Left cardiac atrium (tissue), 4 donors: ENCODE data around the gene BCAS4. TPM values are rescaled to one million over a fixed set of nuclear protein-coding genes. Genes with fewer than 3 reads are reported as not detected.
"Not testable (repeated sequence)": the region's sequence is repeated elsewhere in the genome, so short reads cannot be mapped to it uniquely, and the experiment has no call there.

Experiments
- ATAC-seq, 2 donors: fragments of 200-7000 bp; cut with Tn5 transposase; one replicate each; pipeline ENCODE4 v1.9.1; 2020; ENCODE audit warnings: mild to moderate bottlenecking in 2 of 2, moderate library complexity in 2 of 2
- DNase-seq: peaks from one replicate; pipeline ENCODE4 v3.0.0-alpha.2; 2020
- intact Hi-C, 2 donors: fragments of 100-400 bp; cut with DNase I; formaldehyde crosslinking; loops; one replicate each; pipeline versions ENCODE4 v1.14.1 to v1.15.1; 2022 to 2023
- total RNA-seq, 2 donors: library from RNA; stranded (reverse); fragmentation: NEBNext Ultra II Directional; extraction: Animal tissue kit (Norgen Biotek cat#: 25700); gene quantifications; one replicate each; pipeline ENCODE4 v1.2.1, GENCODE V29; 2021
- donor health status: DM: no; HTN: yes; CAD: no.
- donor health status: DM: no; HTN: yes; CAD: no; lungs with severe emphysema.
- donor health status: DM: yes; HTN: yes; CAD: no.
- donor health status: Dilated cardiomyopathy.

BCAS4 gene
- total RNA-seq, 2 donors from 2014 or later: 1.2 to 3.3 TPM

DNA sequence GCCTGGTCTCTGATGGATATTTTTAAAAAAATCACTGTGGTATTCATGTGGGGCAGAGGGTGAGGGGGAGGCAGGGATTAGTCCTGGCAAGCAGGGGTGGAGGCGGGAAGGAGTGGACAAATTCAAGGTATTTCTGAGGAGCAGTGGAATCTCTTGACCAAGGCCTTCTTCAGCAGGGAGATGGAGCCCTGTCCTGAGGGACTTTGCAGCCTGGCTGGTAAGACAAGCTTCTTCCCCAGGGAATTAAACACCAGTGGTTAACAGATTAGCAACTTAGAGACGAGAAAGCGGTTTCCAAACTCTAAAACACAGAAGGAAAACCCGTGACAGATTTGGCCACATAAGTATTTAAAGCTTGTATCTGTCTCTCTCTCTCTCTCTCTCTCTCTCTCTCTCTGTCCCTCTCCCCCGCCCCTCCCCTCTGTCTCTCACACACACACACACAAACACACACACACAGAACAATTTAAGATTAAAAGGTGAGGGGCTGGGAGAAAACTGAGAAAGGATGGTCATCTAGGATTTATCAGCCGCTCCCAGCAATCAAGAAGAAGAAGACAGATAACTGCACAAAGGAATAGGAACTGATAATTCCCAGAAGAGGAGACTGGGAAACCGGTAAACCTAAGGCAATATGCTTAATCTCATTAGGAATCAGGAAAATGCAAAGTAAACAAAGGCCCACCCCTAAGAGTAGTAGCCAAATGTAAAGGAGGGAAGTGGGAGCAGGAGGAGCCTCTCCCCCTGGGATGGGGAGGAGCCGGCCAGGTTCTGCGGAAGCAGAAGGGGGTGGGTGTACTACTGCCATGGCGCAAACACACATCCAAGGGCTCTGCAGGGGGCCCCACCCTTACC lies 27.7 kb upstream of the BCAS4 start:
- DNase-seq, intact Hi-C loops, ATAC-seq: not testable (repeated sequence)

DNA sequence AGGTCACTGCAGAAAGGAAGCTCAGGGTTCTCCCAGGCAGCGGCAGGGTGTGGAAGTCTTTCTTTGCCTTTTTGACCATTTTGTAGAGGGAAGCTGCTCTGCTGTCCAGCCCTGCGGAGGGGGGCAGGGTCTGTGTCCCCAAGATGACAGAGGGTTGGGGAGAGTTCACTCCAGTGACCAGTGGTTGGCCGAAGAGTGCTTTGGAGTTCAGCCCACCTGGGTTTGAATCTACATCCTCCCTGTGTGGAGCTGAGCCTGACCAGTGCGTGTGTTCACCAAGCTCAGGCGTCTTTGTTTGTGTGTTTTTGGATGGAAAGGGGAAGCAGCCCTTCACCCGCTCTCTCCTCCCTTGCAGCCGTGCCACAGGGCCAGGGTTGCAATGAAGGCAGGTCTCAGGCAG lies 25.9 kb upstream of the BCAS4 start:
- DNase-seq, intact Hi-C loops, ATAC-seq: not testable (repeated sequence)

DNA sequence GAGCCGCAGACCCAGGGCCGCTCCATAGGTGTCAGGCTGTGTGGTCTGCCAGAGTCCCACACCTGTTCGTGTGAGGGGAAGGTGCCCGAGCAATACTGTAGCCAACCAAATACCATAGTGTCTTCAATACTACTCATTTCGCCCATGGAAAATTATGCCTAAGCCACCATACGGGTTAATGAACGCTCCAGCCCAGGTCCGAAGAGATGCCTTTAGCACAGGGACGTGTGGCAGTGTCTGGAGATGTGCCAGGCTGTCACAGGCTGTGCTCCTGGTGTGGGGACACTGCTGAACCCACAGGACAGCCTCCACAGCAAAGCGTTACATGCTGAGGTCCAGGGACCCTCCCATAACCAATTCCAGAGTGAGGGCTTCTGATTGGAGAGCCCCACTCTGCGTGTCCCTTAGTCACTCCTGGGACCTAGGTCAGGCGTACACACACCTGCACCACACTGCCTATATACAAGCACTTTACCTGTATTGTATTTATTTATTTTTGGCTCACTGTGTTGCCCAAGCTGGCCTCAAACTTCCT lies 25.2 kb upstream of the BCAS4 start:
- intact Hi-C loops, ATAC-seq, DNase-seq: not testable (repeated sequence)

DNA sequence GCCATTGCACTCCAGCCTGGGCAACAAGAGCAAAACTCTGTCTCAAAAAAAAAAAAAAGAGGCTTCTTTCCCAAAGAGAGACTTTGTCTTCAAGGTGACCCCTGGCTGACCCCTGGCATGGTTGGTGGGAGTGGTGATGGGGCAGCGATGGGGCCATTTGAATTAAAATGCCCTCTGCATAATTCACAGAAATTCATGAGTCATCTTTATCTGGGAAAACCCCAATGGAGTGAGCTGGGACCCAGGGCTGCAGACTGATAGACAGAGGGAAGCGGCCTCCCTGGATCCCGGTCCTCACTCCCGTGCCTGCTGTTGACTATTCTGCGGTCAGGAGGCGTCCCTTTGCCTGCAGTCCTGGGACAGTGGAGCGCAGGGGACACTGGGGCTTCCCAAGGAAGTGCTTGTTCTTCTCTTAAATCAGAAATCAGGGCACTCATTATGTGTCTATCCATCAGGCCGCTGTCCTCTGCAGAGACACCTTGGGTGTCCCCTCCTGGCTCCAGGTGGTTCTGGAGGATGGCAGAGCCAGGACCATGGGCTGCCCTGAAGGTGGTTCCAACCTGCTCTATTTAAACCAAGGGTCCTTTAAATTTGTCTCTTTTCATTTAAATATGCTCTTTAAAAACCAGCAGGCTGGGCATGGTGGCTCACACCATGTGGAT lies 23.3 kb upstream of the BCAS4 start:
- DNase-seq, intact Hi-C loops: not testable (repeated sequence)
- ATAC-seq: peak in 1 of 2 donors; percentile 72

DNA sequence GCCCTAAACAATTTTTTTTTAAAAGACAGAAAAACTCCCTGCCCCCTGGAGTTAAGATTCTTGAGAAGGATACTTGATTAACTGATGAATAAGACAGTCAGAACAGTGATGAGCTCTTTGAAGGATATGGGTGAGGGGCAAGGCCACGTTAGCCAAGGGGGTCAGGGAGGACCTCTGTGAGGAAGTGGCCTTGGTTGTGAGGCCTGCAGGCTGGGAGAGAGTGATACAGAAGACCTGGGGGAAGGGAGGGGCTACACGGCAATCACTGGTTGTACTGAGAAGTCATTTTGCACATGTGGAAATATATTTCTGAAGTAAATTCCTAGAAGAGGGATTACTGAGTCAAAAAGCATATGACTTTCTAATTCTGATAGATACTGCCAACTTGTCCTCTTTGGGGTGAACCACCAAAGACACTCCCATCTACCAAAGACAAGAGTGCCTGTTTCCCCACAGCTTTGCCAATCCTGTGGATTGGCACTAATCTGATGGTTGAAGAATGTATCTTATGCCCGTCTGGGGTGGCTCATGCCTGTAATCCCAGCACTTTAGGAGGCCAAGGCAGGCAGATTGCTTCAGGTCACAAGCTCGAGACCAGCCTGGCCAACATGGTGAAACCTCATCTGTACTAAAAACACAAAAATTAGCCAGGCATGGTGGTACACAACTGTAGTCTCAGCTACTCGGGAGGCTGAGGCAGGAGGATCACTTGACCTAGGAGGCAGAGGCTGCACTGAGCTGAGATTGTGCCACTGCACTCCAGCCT lies 22.3 kb upstream of the BCAS4 start:
- ATAC-seq: no peak
- intact Hi-C loops: no loop called here
- DNase-seq: no peak

DNA sequence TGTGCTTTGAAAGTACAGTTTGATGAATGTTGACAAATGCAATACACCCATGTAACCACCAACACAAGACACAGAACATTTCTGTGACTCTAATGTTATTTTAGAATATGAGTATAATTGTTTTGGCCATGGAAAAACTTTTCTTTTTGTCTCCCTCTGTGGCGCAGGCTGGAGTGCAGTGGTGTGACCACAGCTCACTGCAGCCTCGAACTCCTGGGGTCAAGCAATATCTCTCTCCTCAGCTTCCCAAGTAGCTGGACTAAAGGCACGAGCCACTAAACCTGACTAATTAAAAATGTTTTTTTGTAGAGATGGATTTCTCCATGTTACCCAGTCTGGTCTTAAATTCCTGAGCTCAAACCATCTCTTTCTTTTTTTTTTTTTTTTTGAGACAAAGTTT lies 20.3 kb upstream of the BCAS4 start:
- DNase-seq: no peak
- intact Hi-C loops: no loop called here
- ATAC-seq: no peak

DNA sequence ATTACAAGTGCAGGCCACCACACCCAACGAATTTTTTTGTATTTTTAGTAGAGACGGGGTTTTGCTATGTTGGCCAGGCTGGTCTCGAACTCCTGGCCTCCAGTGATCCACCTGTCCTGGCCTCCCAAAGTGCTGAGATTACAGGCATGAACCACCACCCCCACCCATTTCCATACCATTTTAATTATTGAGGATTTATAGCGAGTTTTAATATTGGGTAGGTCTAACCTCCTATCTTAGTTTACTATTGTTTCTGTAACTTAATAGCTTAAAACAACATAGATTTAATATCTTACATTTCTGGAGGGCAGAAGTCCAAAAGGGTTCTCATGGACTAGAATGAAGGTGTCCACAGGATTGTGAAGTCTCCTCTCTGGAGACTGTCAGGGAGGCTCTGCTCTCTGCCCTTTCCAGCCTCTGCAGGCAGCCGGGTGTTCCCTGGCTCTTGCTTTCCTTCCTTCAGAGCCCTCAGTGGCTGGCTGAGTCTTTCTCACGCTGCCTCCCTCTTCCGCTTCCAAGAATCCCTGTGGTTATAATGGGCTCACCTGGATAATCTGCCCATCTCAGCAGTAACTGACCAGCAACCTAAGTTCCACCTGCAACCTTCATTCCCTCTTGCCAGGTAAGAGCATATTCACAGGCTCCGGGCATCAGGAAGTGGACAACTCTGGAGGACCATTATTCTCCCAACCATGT lies 18.6 kb upstream of the BCAS4 start:
- intact Hi-C loops: no loop called here
- no peak for DNase-seq
- no peak for ATAC-seq

DNA sequence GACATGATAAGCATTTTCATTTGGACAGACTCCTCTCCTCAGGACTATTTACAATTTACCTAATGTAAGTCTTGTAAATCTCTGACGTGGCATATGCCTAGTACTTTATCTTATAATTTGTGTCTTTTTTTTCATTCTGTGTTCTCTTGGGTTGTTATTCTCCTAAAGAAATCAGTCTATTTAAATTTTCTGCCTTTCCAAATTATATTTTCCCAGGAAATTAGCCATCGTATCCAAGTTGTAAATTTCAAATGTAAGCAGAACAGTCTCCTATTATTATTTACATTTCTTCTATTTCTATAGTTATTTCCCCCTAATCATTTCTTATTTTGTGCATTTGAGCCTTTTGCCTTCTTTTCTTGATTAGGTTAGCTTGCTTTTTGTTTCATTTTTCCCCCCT lies 17.5 kb upstream of the BCAS4 start:
- DNase-seq (no peak), ATAC-seq (no peak)
- intact Hi-C loops: no loop called here

DNA sequence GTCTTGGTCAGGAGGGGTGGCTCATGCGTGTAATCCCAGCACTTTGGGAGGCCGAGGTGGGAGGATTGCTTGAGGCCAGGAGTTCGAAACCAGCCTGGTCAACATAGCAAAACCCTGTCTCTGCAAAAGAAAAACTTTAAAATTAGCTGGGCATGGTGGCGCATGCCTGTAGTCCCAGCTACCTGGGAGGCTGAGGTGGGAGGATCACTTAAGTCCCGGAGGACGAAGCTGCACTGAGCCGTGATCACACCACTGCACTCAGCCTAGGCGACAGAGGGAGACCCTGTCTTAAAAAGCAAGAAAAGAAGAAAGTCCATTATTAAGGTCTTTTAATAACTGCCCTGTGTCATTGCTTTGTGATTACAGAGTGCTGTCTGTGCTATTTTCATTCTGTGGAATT lies 15.9 kb upstream of the BCAS4 start:
- ATAC-seq, intact Hi-C loops, DNase-seq: not testable (repeated sequence)

DNA sequence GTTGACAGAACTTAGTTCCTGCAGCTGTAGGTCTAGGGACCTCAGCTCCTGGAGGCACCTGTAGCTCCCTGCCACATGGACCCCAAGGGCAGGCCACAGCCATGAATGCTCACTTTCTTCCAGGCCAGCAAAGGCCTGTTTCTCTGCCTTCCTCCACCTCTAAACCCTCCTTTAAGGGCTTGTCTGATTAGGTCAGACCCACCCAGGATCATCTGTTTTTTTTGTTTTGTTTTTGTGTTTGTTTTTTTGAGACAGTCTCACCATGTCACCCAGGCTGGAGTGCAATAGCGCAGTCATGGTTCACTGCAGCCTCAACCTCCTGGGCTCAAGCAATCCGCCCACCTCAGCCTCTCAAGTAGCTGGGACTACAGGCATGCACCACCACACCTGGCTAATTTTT lies 11.5 kb upstream of the BCAS4 start:
- intact Hi-C loops: no loop called here

DNA sequence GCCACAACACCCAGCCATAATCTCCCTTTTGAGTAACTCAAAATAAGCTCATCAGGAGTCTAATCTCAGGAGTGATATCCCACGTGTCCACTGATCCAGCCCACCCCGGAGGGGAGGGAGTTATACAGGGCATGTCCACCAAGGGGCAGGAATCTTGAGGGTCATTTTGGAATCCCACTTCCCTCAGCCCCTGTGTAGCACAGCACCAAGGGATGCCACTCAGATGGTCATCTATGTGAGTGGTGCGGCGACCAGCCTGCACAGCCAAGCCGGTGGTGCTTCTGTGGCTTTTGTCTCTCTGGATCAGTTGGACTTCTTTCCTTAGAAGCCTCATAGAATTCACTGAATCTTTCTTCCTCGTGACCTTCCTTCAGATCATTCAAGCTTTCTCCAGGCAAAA lies 11.0 kb upstream of the BCAS4 start:
- DNase-seq (no peak), ATAC-seq (no peak)
- intact Hi-C loops: no loop called here

More for the DNA sequence above, 11.5 kb upstream of the BCAS4 start:
- DNase-seq (no peak), ATAC-seq (no peak)

DNA sequence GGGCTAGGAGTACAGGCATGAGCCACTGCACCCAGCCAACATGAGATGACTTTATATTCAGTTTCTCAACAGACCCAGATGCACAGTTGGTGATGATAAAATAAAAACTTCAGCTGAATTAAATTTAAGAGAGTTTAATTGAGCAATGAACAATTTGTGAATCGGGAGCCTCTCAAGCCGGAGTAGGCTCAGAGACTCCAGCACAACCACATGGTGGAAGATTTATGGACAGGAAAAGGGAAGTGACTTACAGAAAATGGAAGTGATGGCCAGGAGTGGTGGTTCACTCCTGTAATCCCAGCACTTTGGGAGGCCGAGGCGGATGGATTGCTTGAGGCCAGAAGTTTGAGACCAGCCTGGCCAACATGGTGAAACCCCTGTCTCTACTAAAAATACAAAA lies 10.4 kb upstream of the BCAS4 start:
- DNase-seq (no peak), ATAC-seq (no peak)
- intact Hi-C loops: no loop called here

DNA sequence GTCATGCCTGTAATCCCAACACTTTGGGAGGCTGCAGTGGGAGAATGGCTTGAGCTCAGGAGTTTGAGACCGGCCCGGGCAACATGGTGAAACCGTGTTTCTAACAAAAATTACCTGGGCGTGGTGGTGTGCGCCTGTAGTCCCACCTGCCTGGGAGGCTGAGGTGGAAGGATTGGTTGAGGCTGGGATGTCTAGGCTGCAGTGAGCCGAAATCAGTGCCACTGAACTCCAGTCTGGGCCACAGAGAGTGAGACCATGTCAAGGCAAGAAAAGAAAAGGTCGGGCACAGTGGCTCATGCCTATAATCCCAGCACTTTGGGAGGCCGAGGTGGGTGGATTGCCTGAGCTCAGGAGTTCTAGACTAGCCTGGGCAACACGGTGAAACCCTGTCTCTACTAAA lies 8.2 kb upstream of the BCAS4 start:
- DNase-seq (no peak), ATAC-seq (no peak)
- intact Hi-C loops: no loop called here

DNA sequence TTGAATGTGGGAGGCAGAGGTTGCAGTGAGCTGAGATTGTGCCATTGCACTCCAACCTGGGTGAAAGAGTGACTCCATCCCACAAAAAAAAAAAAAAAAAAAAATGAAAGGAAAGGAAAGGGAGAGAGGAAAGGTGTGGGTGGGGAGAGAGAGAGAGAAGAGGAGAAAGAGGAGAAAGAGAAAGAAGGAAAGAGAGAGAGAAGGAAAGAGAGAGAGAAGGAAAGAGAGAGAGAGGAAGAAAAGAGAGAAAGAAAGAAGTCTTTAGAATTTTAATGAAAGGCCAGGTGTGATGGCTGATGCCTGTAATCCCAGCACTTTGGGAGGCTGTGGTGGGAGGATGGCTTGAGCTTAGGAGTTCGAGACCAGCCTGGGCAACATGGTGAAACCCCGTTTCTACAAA lies 7.7 kb upstream of the BCAS4 start:
- no peak for ATAC-seq
- no peak for DNase-seq
- intact Hi-C loops: no loop called here

DNA sequence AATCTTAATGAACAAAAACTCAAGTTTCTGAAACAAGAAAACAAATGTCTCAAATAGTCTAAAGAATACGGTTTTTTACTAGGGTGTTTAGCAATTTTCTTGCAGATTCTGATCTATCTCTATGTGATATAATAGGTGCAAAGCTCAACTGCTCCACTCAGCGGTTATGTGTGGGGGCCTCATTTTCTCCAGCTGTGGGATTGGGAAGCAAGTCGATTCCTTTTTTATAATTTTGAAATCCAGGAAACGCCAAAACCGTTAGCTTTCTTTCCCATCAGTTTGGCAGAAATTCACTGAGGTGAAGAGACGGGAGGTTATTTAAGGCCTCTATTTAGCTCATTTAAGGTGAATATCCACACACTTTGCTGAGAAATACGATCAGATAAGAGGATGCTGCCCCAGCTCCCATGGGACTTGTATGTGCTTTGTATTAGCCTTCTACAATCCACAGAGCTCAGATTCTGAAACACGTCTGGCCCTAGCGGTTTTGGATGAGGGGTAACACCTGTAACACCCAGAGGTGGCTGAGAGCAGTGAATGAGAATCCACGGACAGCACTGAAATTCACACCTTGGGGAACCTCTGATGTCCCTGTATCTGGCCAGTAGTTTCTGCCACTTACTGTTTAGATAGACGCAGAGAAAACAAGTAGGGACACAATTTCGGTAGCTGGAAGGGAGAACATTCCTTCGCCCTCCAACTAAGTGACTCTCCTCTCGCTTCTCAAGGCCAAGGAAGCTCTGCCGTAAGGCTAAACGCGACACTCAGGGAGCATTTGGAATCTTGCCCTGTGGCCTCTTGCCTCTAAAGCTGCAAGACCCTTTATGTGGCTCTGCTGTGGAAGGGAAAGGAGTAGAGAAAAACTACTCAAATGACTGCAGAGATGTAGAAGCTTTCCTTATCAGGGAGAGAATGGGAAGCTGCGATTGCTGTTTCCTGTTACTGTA lies 6.5 kb upstream of the BCAS4 start:
- DNase-seq (no peak), ATAC-seq (peak; percentile 25 to 39)
- intact Hi-C loops: no loop called here

DNA sequence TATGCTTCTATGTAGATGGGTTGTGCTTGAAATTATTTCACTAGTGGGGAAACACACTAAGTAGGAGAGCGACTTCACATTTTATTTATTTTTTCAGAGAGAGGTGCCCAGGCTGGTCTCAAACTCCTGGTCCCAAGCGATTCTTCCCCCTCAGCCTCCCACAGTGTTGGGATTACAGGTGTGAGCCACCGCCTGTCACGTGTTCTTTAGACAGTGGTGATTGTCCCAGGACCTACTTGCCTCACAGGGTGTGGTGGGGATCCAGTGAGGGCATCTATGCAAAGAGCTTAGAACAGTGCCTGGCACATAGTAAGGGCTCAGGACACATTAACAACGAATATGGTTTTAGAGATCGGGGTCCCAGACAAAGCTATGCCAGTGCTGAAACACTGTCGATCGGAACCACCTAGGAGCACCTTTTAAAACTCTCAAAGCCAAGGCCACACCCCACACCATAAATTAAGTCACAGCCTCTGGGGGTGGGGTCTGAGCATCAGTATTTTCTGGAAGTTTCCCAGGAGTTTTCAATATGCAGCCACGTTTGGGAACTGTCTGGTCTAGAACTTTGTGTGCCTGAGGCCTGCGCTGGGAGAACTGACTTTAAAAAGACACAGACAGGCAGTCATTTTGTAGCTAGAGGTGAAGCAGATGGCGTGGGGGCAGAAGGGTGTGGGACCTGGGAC lies 4.8 kb upstream of the BCAS4 start:
- DNase-seq: no peak
- intact Hi-C loops: loop anchor here (10.0 kb wide), 2 partner anchors 125 to 515 kb away; no protein-coding TSS in a partner anchor
- no peak for ATAC-seq

DNA sequence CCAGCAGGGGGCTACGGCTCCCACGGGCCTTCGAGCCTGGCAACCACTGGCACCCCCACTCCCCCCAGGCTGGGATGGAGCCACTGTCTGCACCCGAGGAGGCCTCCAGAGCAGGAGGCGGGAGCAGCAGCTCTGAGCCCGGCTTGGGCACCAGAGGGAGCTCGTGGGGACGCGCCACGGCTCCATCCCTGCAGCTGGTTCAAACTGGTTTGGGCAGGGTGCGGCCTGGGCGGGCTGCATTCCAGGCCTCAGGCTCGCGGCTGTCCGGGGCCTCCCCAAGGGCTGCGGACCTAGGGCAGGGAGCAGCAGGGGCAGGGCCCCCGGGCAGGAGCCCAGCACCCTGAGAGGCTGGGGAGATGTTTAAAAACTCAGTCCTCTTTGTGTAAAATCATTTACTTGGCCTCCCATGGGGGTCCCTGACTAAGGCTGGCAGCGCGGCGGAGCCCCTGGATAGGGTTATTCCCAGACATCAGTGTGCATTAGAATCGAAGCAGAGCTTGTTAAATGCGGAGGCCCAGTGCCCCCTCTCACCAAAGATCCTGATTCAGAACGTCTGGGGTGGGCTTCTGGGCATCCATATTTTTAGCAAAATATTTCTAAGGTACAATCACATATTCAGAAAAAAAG lies 4.1 kb upstream of the BCAS4 start:
- ATAC-seq (peak; percentile 85 to 88), DNase-seq (peak; percentile 91)
- intact Hi-C loops: loop anchor here (10.0 kb wide), 2 partner anchors 124 to 514 kb away; no protein-coding TSS in a partner anchor
